ENCODE data around the gene RASAL2. TPM values are rescaled to one million over a fixed set of nuclear protein-coding genes. Genes with fewer than 3 reads are reported as not detected.

The RASAL2 gene
- total and polyA plus RNA-seq, 2 of the 4 experiments (the other 2 are of a cell fraction) = 13.1 to 20.6 TPM

DNA sequence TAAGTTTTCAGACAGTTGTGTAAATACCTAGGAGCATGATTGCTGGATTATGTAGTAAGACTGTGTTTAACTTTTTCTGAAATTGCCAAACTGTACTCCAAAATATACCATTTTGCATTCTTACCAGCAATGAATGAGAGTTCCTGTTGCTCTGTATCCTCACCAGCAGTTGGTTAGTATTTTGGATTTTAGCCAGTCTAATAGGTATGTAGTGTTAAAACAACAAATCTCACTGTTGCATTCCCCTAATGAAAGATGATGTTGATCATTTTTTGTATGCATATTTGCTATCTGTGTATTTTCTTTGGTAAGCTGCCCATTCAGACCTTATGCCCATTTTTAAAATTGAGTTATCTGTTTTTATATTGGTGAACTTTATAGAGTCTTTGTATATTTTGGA is 89.9 kb downstream of the RASAL2 start:
- Histone ChIP-seq H2AK5ac (ENCODE audit: low read depth, low read length) (no peak overlapping the region), H2BK20ac (ENCODE audit: low read depth, low read length) (no peak overlapping the region), H2AK9ac (replicated peaks; ENCODE audit: low read depth, low read length, poor library complexity) (no peak overlapping the region), H4K5ac (ENCODE audit: low read depth, low read length) (no peak overlapping the region), H3K79me1 (ENCODE audit: low read depth in 1 of 2, low read length in 2 of 2) (peaks cover 7 to 32% of the 10 kb centered on the region in 2 experiments; a peak in 3 of 4 replicates), H3K27ac (ENCODE audit: insufficient read depth, low read length) (no peak overlapping the region), H3K14ac (replicated peaks; ENCODE audit: low read depth, low read length) (no peak overlapping the region), H3K18ac (ENCODE audit: low read depth, low read length) (no peak overlapping the region), H3K23ac (ENCODE audit: low read depth, low read length) (no peak overlapping the region), H3K9me3 (ENCODE audit: control insufficient read depth, insufficient read depth, low read length) (no peaks in the 10 kb centered on the region), H3K27me3 (ENCODE audit: control insufficient read depth, insufficient read depth, low read length) (no peaks in the 10 kb centered on the region), H4K20me1 (ENCODE audit: insufficient read depth, low read length) (no peaks in the 10 kb centered on the region; the same call in 1 of the 2 replicates), H3K4me2 (ENCODE audit: low read depth, low read length) (no peak overlapping the region), H3K9me1 (ENCODE audit: insufficient read depth, low read length) (no peaks in the 10 kb centered on the region; the same call in 1 of the 2 replicates), H4K8ac (ENCODE audit: low read depth in 2 of 2, low read length in 2 of 2) (no peak overlapping the region), H3K4ac (ENCODE audit: low read depth, low read length) (no peak overlapping the region), H3K4me1 (ENCODE audit: control insufficient read depth, insufficient read depth, low read length) (no peaks in the 10 kb centered on the region), H2AFZ (replicated peaks; ENCODE audit: low read length, poor library complexity) (no peak overlapping the region), H3K56ac (ENCODE audit: extremely low read depth, insufficient read depth, low read length) (no peak overlapping the region), H2BK5ac (ENCODE audit: low read depth, low read length, poor library complexity, severe bottlenecking) (no peak overlapping the region), H2BK15ac (ENCODE audit: low read depth, low read length) (no peak overlapping the region), H3K36me3 (ENCODE audit: control insufficient read depth, insufficient read depth, low read length) (no peaks in the 10 kb centered on the region), H2BK120ac (ENCODE audit: low read depth, low read length) (no peak overlapping the region), H3K9ac (ENCODE audit: low read depth, low read length) (no peak overlapping the region), H3K4me3 (ENCODE audit: insufficient read depth, low read depth, low read length) (no peak overlapping the region), H4K91ac (ENCODE audit: insufficient read depth, low read depth, low read length) (no peak overlapping the region)
- dilution Hi-C loops (cut with HindIII; ENCODE audit: low sequenced_read_pairs, unreplicated experiment) = no loop called here
- ChIA-PET CTCF (no interaction called here), POLR2A (ENCODE audit: unreplicated experiment) (no interaction called here)
- TF ChIP-seq RAD21 (IDR thresholded peaks at IDR 0.05; ENCODE audit: low read length) (no peak), MAFK (IDR thresholded peaks at IDR 0.05; ENCODE audit: low read depth, low read length) (no peak), POLR2A (IDR thresholded peaks at IDR 0.05; ENCODE audit: low read depth, low read length) (no peak), CHD1 (IDR thresholded peaks at IDR 0.05; ENCODE audit: low read depth, low read length) (no peak), NFE2L2 (IDR thresholded peaks at IDR 0.05; ENCODE audit: low read depth, low read length) (no peak), USF2 (IDR thresholded peaks at IDR 0.05; ENCODE audit: low read depth, low read length) (no peak)
- in situ Hi-C loops (cut with MboI; ENCODE audit: low sequenced_read_pairs) = no loop called here
- DNase-seq = peak; percentile 2
- intact Hi-C loops (cut with micrococcal nuclease) = no loop called here
- ATAC-seq (ENCODE audit: low read depth) = no peak
- no TSS peak for BruUV-seq (replicated peaks)
